ENCODE measurements around the gene RGS3.

DNA sequence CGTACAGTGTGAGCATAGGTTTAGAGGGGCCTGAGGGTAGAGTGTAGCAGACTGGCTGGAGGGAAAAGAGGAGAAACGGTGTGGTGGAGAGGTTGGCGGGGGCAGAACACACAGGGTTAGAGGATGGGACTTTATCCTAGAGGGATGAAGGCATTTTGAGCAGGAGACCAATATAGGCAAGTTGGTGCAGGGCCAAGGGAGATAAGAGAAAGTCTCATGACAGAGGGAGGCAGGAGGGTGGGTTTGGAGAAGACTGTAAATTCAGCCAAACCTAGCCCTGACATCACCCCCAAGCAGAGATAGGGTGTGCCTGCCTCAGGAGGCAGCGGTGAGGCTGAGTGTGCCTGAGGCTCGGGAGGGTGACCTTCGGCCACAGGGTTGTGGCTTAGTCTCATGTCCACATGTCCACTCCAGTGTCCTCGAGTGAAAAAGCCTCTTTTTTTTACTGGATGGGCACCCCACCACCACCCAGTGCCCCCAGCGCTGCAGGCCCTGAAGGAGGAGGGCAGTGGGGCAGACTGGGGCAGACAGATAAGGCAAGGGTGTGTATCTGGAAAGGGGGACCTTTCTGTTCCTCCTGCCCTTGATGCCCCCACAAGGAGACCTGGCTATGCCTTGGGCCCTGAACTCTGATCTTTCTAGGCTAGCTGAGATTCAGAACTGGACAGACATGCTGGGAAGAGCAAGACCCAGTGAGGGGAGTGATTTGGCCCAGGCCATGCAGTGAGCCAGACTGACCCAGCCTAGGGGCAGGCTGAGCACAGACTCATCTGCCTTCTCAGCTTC, 108.7 kb downstream of the RGS3 start:
- TF ChIP-seq TAF1 (IDR thresholded peaks at IDR 0.05; ENCODE audit: low read depth) (no peak), RAD21 (IDR thresholded peaks at IDR 0.05; ENCODE audit: low read depth) (no peak), ZBTB7A (IDR thresholded peaks at IDR 0.05; ENCODE audit: low read depth) (no peak), EP300 (IDR thresholded peaks at IDR 0.05; ENCODE audit: borderline replicate concordance) (no peak), EGR1 (IDR thresholded peaks at IDR 0.05) (no peak)

Data from Ishikawa (cell line).